ENCODE results near the gene CD244.

Gene CD244

GRCh38 chr1:160836561-160836960 is 26.1 kb downstream of the CD244 start:
- Histone ChIP-seq H3K4me3 (ENCODE audit: low read depth in 1 of 5, low read length in 5 of 5) (no peak overlapping the region), H3K27ac (ENCODE audit: low read depth, low read length) (no peak overlapping the region), H3K4me1 (ENCODE audit: control insufficient read depth in 5 of 5, insufficient read depth in 5 of 5, low read length in 5 of 5) (peaks cover 0 to 16% (median 14%) of the 10 kb centered on the region in 5 donors)

GRCh38 chr1:160835751-160836150 is 26.9 kb downstream of the CD244 start:
- H3K4me3 ChIP-seq (ENCODE audit: low read depth in 1 of 5, low read length in 5 of 5) = no peak overlapping the region
- H3K27me3 ChIP-seq (ENCODE audit: control insufficient read depth in 5 of 5, insufficient read depth in 4 of 5, low read length in 5 of 5) = no peaks in the 10 kb centered on the region
- no peak overlapping the region for H3K27ac ChIP-seq (ENCODE audit: low read depth, low read length)
- peaks cover 0 to 16% (median 14%) of the 10 kb centered on the region in 5 donors for H3K4me1 ChIP-seq (ENCODE audit: control insufficient read depth in 5 of 5, insufficient read depth in 5 of 5, low read length in 5 of 5)
- no peak overlapping the region for H3K9ac ChIP-seq (ENCODE audit: low read length in 5 of 5)
- no peaks in the 10 kb centered on the region for H3K36me3 ChIP-seq (ENCODE audit: control insufficient read depth in 5 of 5, insufficient read depth in 5 of 5, low read length in 5 of 5)
- H3K9me3 ChIP-seq (ENCODE audit: control insufficient read depth in 5 of 5, low read length in 5 of 5) = no peaks in the 10 kb centered on the region

More at GRCh38 chr1:160836561-160836960, 26.1 kb downstream of the CD244 start:
- H3K27me3 ChIP-seq (ENCODE audit: control insufficient read depth in 5 of 5, insufficient read depth in 4 of 5, low read length in 5 of 5) = peaks cover 0 to 2% (median 0%) of the 10 kb centered on the region in 5 donors
- H3K36me3 ChIP-seq (ENCODE audit: control insufficient read depth in 5 of 5, insufficient read depth in 5 of 5, low read length in 5 of 5) = no peaks in the 10 kb centered on the region
- H3K9me3 ChIP-seq (ENCODE audit: control insufficient read depth in 5 of 5, low read length in 5 of 5) = no peaks in the 10 kb centered on the region
- H3K9ac ChIP-seq (ENCODE audit: low read length in 5 of 5) = no peak overlapping the region

- Histone ChIP-seq H3K27ac (ENCODE audit: low read depth, low read length) (no peak overlapping the region), H3K9me3 (ENCODE audit: control insufficient read depth in 5 of 5, low read length in 5 of 5) (no peaks in the 10 kb centered on the region), H3K9ac (ENCODE audit: low read length in 5 of 5) (no peak overlapping the region), H3K27me3 (ENCODE audit: control insufficient read depth in 5 of 5, insufficient read depth in 4 of 5, low read length in 5 of 5) (peaks cover 0 to 3% (median 0%) of the 10 kb centered on the region in 5 donors), H3K4me3 (ENCODE audit: low read depth in 1 of 5, low read length in 5 of 5) (no peak overlapping the region), H3K4me1 (ENCODE audit: control insufficient read depth in 5 of 5, insufficient read depth in 5 of 5, low read length in 5 of 5) (peaks cover 0 to 16% (median 14%) of the 10 kb centered on the region in 5 donors), H3K36me3 (ENCODE audit: control insufficient read depth in 5 of 5, insufficient read depth in 5 of 5, low read length in 5 of 5) (no peaks in the 10 kb centered on the region)
These were observed 27.6 kb downstream of the CD244 start for GRCh38 chr1:160834945-160835565.

- peaks cover 0 to 3% (median 0%) of the 10 kb centered on the region in 5 donors for H3K27me3 ChIP-seq (ENCODE audit: control insufficient read depth in 5 of 5, insufficient read depth in 4 of 5, low read length in 5 of 5)
- no peak overlapping the region for H3K27ac ChIP-seq (ENCODE audit: low read depth, low read length)
- H3K9me3 ChIP-seq (ENCODE audit: control insufficient read depth in 5 of 5, low read length in 5 of 5) = no peaks in the 10 kb centered on the region
- no peak overlapping the region for H3K9ac ChIP-seq (ENCODE audit: low read length in 5 of 5)
- H3K36me3 ChIP-seq (ENCODE audit: control insufficient read depth in 5 of 5, insufficient read depth in 5 of 5, low read length in 5 of 5) = no peaks in the 10 kb centered on the region
- no peaks in the 10 kb centered on the region for H3K4me1 ChIP-seq (ENCODE audit: control insufficient read depth in 5 of 5, insufficient read depth in 5 of 5, low read length in 5 of 5)
- no peak overlapping the region for H3K4me3 ChIP-seq (ENCODE audit: low read depth in 1 of 5, low read length in 5 of 5)
These were observed 32.1 kb downstream of the CD244 start for GRCh38 chr1:160830321-160831153.

GRCh38 chr1:160829766-160830165 is 32.9 kb downstream of the CD244 start:
- H3K9ac ChIP-seq (ENCODE audit: low read length in 5 of 5) = no peak overlapping the region
- no peaks in the 10 kb centered on the region for H3K4me1 ChIP-seq (ENCODE audit: control insufficient read depth in 5 of 5, insufficient read depth in 5 of 5, low read length in 5 of 5)
- H3K4me3 ChIP-seq (ENCODE audit: low read depth in 1 of 5, low read length in 5 of 5) = no peak overlapping the region
- peaks cover 0 to 3% (median 0%) of the 10 kb centered on the region in 5 donors for H3K27me3 ChIP-seq (ENCODE audit: control insufficient read depth in 5 of 5, insufficient read depth in 4 of 5, low read length in 5 of 5)
- no peak overlapping the region for H3K27ac ChIP-seq (ENCODE audit: low read depth, low read length)
- no peaks in the 10 kb centered on the region for H3K36me3 ChIP-seq (ENCODE audit: control insufficient read depth in 5 of 5, insufficient read depth in 5 of 5, low read length in 5 of 5)
- H3K9me3 ChIP-seq (ENCODE audit: control insufficient read depth in 5 of 5, low read length in 5 of 5) = no peaks in the 10 kb centered on the region

- H3K36me3 ChIP-seq (ENCODE audit: control insufficient read depth in 5 of 5, insufficient read depth in 5 of 5, low read length in 5 of 5) = no peaks in the 10 kb centered on the region
- H3K9me3 ChIP-seq (ENCODE audit: control insufficient read depth in 5 of 5, low read length in 5 of 5) = no peaks in the 10 kb centered on the region
- H3K27ac ChIP-seq (ENCODE audit: low read depth, low read length) = no peak overlapping the region
- H3K4me3 ChIP-seq (ENCODE audit: low read depth in 1 of 5, low read length in 5 of 5) = no peak overlapping the region
- H3K4me1 ChIP-seq (ENCODE audit: control insufficient read depth in 5 of 5, insufficient read depth in 5 of 5, low read length in 5 of 5) = no peaks in the 10 kb centered on the region
- H3K27me3 ChIP-seq (ENCODE audit: control insufficient read depth in 5 of 5, insufficient read depth in 4 of 5, low read length in 5 of 5) = peaks cover 0 to 3% (median 0%) of the 10 kb centered on the region in 5 donors
- H3K9ac ChIP-seq (ENCODE audit: low read length in 5 of 5) = no peak overlapping the region
These were observed 35.3 kb downstream of the CD244 start for GRCh38 chr1:160827418-160827817.

- Histone ChIP-seq H3K4me3 (ENCODE audit: low read depth in 1 of 5, low read length in 5 of 5) (no peak overlapping the region), H3K9me3 (ENCODE audit: control insufficient read depth in 5 of 5, low read length in 5 of 5) (no peaks in the 10 kb centered on the region), H3K27ac (ENCODE audit: low read depth, low read length) (no peak overlapping the region), H3K36me3 (ENCODE audit: control insufficient read depth in 5 of 5, insufficient read depth in 5 of 5, low read length in 5 of 5) (no peaks in the 10 kb centered on the region), H3K4me1 (ENCODE audit: control insufficient read depth in 5 of 5, insufficient read depth in 5 of 5, low read length in 5 of 5) (no peaks in the 10 kb centered on the region), H3K27me3 (ENCODE audit: control insufficient read depth in 5 of 5, insufficient read depth in 4 of 5, low read length in 5 of 5) (peaks cover 0 to 3% (median 0%) of the 10 kb centered on the region in 5 donors), H3K9ac (ENCODE audit: low read length in 5 of 5) (no peak overlapping the region)
These were observed 36.1 kb downstream of the CD244 start for GRCh38 chr1:160826546-160826945.

GRCh38 chr1:160823296-160823695 is 39.4 kb downstream of the CD244 start:
- H3K27me3 ChIP-seq (ENCODE audit: control insufficient read depth in 5 of 5, insufficient read depth in 4 of 5, low read length in 5 of 5) = peaks cover 0 to 7% (median 3%) of the 10 kb centered on the region in 5 donors
- H3K27ac ChIP-seq (ENCODE audit: low read depth, low read length) = no peak overlapping the region
- H3K9me3 ChIP-seq (ENCODE audit: control insufficient read depth in 5 of 5, low read length in 5 of 5) = no peaks in the 10 kb centered on the region
- no peak overlapping the region for H3K4me3 ChIP-seq (ENCODE audit: low read depth in 1 of 5, low read length in 5 of 5)
- H3K9ac ChIP-seq (ENCODE audit: low read length in 5 of 5) = no peak overlapping the region
- H3K36me3 ChIP-seq (ENCODE audit: control insufficient read depth in 5 of 5, insufficient read depth in 5 of 5, low read length in 5 of 5) = no peaks in the 10 kb centered on the region
- H3K4me1 ChIP-seq (ENCODE audit: control insufficient read depth in 5 of 5, insufficient read depth in 5 of 5, low read length in 5 of 5) = no peaks in the 10 kb centered on the region

- Histone ChIP-seq H3K27me3 (ENCODE audit: control insufficient read depth in 5 of 5, insufficient read depth in 4 of 5, low read length in 5 of 5) (peaks cover 0 to 7% (median 3%) of the 10 kb centered on the region in 5 donors), H3K9me3 (ENCODE audit: control insufficient read depth in 5 of 5, low read length in 5 of 5) (no peaks in the 10 kb centered on the region), H3K9ac (ENCODE audit: low read length in 5 of 5) (no peak overlapping the region), H3K4me3 (ENCODE audit: low read depth in 1 of 5, low read length in 5 of 5) (no peak overlapping the region), H3K4me1 (ENCODE audit: control insufficient read depth in 5 of 5, insufficient read depth in 5 of 5, low read length in 5 of 5) (no peaks in the 10 kb centered on the region), H3K36me3 (ENCODE audit: control insufficient read depth in 5 of 5, insufficient read depth in 5 of 5, low read length in 5 of 5) (no peaks in the 10 kb centered on the region), H3K27ac (ENCODE audit: low read depth, low read length) (no peak overlapping the region)
These were observed 41.1 kb downstream of the CD244 start for GRCh38 chr1:160821627-160822026.

- no peaks in the 10 kb centered on the region for H3K36me3 ChIP-seq (ENCODE audit: control insufficient read depth in 5 of 5, insufficient read depth in 5 of 5, low read length in 5 of 5)
- no peaks in the 10 kb centered on the region for H3K4me1 ChIP-seq (ENCODE audit: control insufficient read depth in 5 of 5, insufficient read depth in 5 of 5, low read length in 5 of 5)
- no peak overlapping the region for H3K27ac ChIP-seq (ENCODE audit: low read depth, low read length)
- H3K9ac ChIP-seq (ENCODE audit: low read length in 5 of 5) = no peak overlapping the region
- H3K27me3 ChIP-seq (ENCODE audit: control insufficient read depth in 5 of 5, insufficient read depth in 4 of 5, low read length in 5 of 5) = peaks cover under 1 to 12% (median 3%) of the 10 kb centered on the region in 5 donors
- no peaks in the 10 kb centered on the region for H3K9me3 ChIP-seq (ENCODE audit: control insufficient read depth in 5 of 5, low read length in 5 of 5)
- no peak overlapping the region for H3K4me3 ChIP-seq (ENCODE audit: low read depth in 1 of 5, low read length in 5 of 5)
These were observed 43.5 kb downstream of the CD244 start for GRCh38 chr1:160819186-160819585.

Measured in subcutaneous abdominal adipose tissue (tissue), 5 donors.